Measurements from ENCODE around the gene ATRAID. TPM values are rescaled to one million over a fixed set of nuclear protein-coding genes. Genes with fewer than 3 reads are reported as not detected.

Gene ATRAID
- total RNA-seq, 6 donors from 2014 or later: 53.4 to 126 (median 112) TPM

DNA sequence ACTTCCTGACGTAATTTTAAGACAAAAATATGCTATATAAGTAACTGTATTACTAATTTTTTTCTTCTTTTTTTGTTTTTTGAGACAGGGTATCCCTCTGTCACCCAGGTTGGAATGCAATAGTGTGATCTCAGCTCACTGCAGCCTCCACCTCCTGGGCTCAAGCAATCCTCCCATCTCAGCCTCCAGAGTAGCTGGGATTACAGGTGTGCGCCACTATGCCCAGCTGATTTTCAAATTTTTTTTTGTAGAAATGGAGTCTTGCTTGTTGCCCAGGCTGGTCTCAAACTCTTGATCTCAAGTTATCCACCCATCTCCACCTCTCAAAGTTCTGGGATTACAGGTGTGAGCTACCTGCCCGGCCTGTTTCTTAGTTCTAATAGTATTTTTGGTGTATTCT lies 33.4 kb upstream of the ATRAID start:
- no peak overlapping the region for H3K27ac ChIP-seq
- no peak for ATAC-seq (ENCODE audit: low FRiP score in 2 of 2)
- 83 to 89% methylated on average over 3 of the region's 3 CpGs for WGBS, 2 donors
- TF ChIP-seq EP300 (IDR thresholded peaks at IDR 0.05) (no peak), POLR2A (IDR thresholded peaks at IDR 0.05) (no peak), POLR2AphosphoS5 (IDR thresholded peaks at IDR 0.05) (no peak)
- TF ChIP-seq, protein P1, sequence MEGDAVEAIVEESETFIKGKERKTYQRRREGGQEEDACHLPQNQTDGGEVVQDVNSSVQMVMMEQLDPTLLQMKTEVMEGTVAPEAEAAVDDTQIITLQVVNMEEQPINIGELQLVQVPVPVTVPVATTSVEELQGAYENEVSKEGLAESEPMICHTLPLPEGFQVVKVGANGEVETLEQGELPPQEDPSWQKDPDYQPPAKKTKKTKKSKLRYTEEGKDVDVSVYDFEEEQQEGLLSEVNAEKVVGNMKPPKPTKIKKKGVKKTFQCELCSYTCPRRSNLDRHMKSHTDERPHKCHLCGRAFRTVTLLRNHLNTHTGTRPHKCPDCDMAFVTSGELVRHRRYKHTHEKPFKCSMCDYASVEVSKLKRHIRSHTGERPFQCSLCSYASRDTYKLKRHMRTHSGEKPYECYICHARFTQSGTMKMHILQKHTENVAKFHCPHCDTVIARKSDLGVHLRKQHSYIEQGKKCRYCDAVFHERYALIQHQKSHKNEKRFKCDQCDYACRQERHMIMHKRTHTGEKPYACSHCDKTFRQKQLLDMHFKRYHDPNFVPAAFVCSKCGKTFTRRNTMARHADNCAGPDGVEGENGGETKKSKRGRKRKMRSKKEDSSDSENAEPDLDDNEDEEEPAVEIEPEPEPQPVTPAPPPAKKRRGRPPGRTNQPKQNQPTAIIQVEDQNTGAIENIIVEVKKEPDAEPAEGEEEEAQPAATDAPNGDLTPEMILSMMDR (IDR thresholded peaks at IDR 0.05): no peak
- H3K27me3 ChIP-seq: no peaks in the 10 kb centered on the region
- no peaks in the 10 kb centered on the region for H3K9me3 ChIP-seq
- H3K4me1 ChIP-seq: peaks cover 0 to 8% (median 0%) of the 10 kb centered on the region in 4 donors
- no peaks in the 10 kb centered on the region for H3K36me3 ChIP-seq
- DNase-seq: no peak
- no peak overlapping the region for H3K4me3 ChIP-seq

DNA sequence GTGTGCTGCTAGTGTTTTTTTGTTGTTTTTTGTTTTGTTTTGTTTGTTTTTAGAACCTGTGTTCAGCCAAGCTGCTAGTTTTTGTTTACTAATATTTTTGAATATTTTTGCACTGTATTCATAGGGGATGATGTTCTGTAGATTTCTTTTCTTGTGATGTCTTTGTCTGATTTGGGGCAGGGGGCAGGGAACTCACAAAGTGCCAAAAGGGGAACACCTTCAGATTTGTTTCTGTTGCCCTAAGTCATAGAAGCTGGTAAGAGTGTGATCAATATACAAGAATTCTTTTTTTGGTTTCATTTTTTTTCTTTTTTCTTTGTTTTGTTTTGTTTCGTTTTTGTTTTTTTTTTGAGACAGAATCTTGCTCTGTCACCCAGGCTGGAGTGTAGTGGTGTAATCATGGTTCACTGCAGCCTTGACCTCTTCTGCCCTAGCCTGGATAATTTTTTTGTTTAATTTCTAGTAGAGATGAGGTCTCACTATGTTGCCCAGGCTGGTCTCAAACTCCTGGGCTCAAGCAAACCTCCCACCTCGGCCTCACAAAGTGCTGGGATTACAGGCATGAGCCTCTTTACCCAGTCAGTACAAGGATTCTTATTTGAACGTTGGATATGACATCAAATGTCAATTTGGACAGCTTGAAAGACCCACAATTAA lies 32.4 kb upstream of the ATRAID start:
- no peak for ATAC-seq (ENCODE audit: low FRiP score in 2 of 2)
- no peaks in the 10 kb centered on the region for H3K9me3 ChIP-seq
- no peak for DNase-seq
- H3K36me3 ChIP-seq: no peaks in the 10 kb centered on the region
- no peak overlapping the region for H3K27ac ChIP-seq
- H3K4me1 ChIP-seq: peaks cover 0 to 10% (median 0%) of the 10 kb centered on the region in 4 donors
- 57 to 68% methylated on average over 3 of the region's 3 CpGs for WGBS, 2 donors
- no peak overlapping the region for H3K4me3 ChIP-seq
- TF ChIP-seq EP300 (IDR thresholded peaks at IDR 0.05) (no peak), POLR2AphosphoS5 (IDR thresholded peaks at IDR 0.05) (no peak), POLR2A (IDR thresholded peaks at IDR 0.05) (no peak)
- TF ChIP-seq, protein P1 (IDR thresholded peaks at IDR 0.05): no peak
- H3K27me3 ChIP-seq: no peaks in the 10 kb centered on the region

DNA sequence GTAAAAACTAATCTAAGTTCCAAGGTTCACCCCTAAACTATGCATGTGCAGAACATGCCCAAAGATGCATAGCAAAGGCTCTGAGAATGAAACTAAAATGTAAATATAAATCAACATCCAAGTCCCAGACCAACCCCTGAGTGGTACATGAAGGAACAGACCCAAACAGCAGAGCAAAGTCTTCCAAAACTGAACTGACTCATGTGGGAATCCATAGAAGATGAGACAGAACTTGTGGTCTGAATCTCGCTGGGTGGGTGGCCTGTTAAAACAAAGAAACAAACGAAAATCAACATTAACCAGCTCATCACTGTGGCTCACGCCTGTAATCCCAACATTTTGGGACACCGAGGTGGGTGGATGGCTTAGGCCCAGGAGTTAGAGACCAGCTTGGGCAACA lies 29.5 kb upstream of the ATRAID start:
- no peak for DNase-seq
- WGBS, 2 donors: 63 to 78% methylated on average over 4 of the region's 4 CpGs
- Histone ChIP-seq H3K27me3 (no peaks in the 10 kb centered on the region), H3K9me3 (no peaks in the 10 kb centered on the region), H3K4me3 (no peak overlapping the region), H3K27ac (peak overlapping the region in 1 of 4 donors; percentile 49), H3K36me3 (no peaks in the 10 kb centered on the region), H3K4me1 (peaks cover 0 to 8% (median 0%) of the 10 kb centered on the region in 4 donors)
- no peak for TF ChIP-seq EP300 (IDR thresholded peaks at IDR 0.05)
- no peak for TF ChIP-seq POLR2AphosphoS5 (IDR thresholded peaks at IDR 0.05)
- no peak for TF ChIP-seq POLR2A (IDR thresholded peaks at IDR 0.05)
- ATAC-seq (ENCODE audit: low FRiP score in 2 of 2): no peak

DNA sequence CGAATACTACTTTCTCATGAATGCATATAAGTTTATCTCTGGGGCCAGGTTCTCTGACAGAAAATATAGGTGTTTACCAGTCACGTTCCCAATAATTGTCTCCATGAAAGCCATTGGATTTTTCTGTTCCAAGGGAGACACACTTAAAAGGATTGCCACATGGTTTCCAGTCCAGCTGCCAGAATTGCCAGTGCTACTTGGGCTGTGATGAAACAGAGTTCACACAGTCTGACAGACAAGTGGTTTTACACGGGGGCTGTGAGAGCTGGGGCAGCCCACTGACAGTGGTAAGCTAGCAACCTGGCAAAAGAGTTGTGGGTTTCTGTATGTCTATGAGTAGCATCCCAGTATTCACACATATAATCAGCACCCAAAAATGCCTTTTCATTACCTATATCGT lies 27.7 kb upstream of the ATRAID start:
- H3K4me3 ChIP-seq: no peak overlapping the region
- WGBS, 2 donors: 52 to 63% methylated on average over 3 to 4 of the region's 4 CpGs
- no peaks in the 10 kb centered on the region for H3K36me3 ChIP-seq
- DNase-seq: no peak
- peaks cover 0 to 8% (median 0%) of the 10 kb centered on the region in 4 donors for H3K4me1 ChIP-seq
- peak in 1 of 2 donors; percentile 30 for ATAC-seq (ENCODE audit: low FRiP score in 2 of 2)
- TF ChIP-seq POLR2AphosphoS5 (IDR thresholded peaks at IDR 0.05): peak; percentile 12 to 16
- TF ChIP-seq POLR2A (IDR thresholded peaks at IDR 0.05): no peak
- no peaks in the 10 kb centered on the region for H3K9me3 ChIP-seq
- no peaks in the 10 kb centered on the region for H3K27me3 ChIP-seq
- H3K27ac ChIP-seq: peak overlapping the region in 2 of 4 donors; percentile 60 to 69

DNA sequence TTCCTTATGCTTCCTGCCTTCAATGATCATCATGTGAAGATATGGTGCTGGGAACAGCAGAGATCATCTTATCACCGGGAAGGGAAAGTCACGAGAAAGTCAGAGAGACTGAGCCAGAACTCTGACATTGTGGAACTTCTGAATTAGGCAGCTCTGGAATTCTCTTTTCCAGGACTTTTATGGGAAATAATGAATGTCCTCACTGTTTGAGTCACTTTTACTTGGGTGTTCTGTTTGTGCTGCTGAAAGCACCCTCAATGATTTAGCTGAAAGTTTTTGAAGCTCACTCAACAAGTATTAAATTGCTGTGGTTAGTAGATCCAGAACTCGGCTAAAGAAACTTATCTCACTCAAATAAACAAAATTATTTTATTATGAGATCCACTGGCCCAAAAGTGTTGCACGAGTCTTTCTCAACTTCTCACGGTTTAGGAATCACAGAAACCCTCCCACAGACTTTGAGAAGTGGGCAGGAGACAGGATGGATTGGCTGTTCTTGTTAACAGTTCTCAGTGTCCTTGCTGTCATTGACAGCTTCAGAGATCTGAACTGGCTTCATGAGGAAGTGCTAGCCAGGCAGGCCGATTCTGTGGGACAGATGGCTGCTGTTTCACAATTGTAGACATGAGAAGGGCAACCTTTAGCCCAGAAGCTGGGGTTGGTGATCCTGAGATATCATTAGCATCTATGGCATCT lies 26.4 kb upstream of the ATRAID start:
- Histone ChIP-seq H3K27me3 (no peaks in the 10 kb centered on the region), H3K4me1 (peaks cover 0 to 8% (median 0%) of the 10 kb centered on the region in 4 donors), H3K36me3 (no peaks in the 10 kb centered on the region), H3K9me3 (no peaks in the 10 kb centered on the region), H3K4me3 (no peak overlapping the region), H3K27ac (peak overlapping the region; percentile 9 to 69 (median 52))
- TF ChIP-seq EP300 (IDR thresholded peaks at IDR 0.05) (no peak), POLR2A (IDR thresholded peaks at IDR 0.05) (no peak), POLR2AphosphoS5 (IDR thresholded peaks at IDR 0.05) (peak; percentile 64)
- TF ChIP-seq, protein P1 (IDR thresholded peaks at IDR 0.05): no peak
- peak in 1 of 2 donors; percentile 60 for DNase-seq
- ATAC-seq (ENCODE audit: low FRiP score in 2 of 2): peak; percentile 70 to 81
- 31 to 33% methylated on average over 6 of the region's 6 CpGs for WGBS, 2 donors

Measured in upper lobe of left lung (tissue), 6 donors.